Activated T-cell treated with anti-CD3 and anti-CD28 coated beads, Interleukin-2, amount 50 U/mL, for 72 hours (primary cell): ENCODE data around the gene PCED1B. TPM values are rescaled to one million over a fixed set of nuclear protein-coding genes. Genes with fewer than 3 reads are reported as not detected.
"Not testable (repeated sequence)": the region's sequence is repeated elsewhere in the genome, so short reads cannot be mapped to it uniquely, and the experiment has no call there.

ENCODE experiments used
- ATAC-seq, 2 donors: fragments of 150-1000 bp; cut with Tn5 transposase; replicated peaks in 1 of 2; 2 replicates each; pipeline ENCODE4 v1.10.0; 2021; ENCODE audit warnings: moderate library complexity in 2 of 2, mild to moderate bottlenecking in 1 of 2
- DNase-seq, 2 donors: peaks; one replicate each; pipeline ENCODE4 v3.0.0; 2021 to 2022; ENCODE audit warnings: mixed read lengths in 1 of 2
- H3K27ac Mint-ChIP-seq: one replicate; pipeline ENCODE4 v1.8.0; 2022; ENCODE audit warnings: mild to moderate bottlenecking, moderate library complexity, mixed read lengths
- H3K27me3 Mint-ChIP-seq: one replicate; pipeline ENCODE4 v1.8.0; 2022; ENCODE audit warnings: low read depth, mixed read lengths
- H3K36me3 Mint-ChIP-seq, 2 donors: one replicate each; pipeline ENCODE4 v1.8.0; 2022; ENCODE audit warnings: mixed read lengths in 2 of 2, mild to moderate bottlenecking in 1 of 2; ENCODE audit not compliant: insufficient read depth in 2 of 2
- H3K4me1 Mint-ChIP-seq: one replicate; pipeline ENCODE4 v1.8.0; 2022; ENCODE audit warnings: low read depth, mixed read lengths
- H3K4me3 Mint-ChIP-seq, 2 donors: one replicate each; pipeline ENCODE4 v1.8.0; 2022; ENCODE audit warnings: mild to moderate bottlenecking in 2 of 2, mixed read lengths in 2 of 2, moderate library complexity in 2 of 2
- H3K9me3 Mint-ChIP-seq, 2 donors: one replicate each; pipeline ENCODE4 v1.8.0; 2022; ENCODE audit warnings: mixed read lengths in 2 of 2
- total RNA-seq, 2 donors: library from RNA; stranded (reverse); gene quantifications; one replicate each; pipeline ENCODE4 v1.2.3, GENCODE V29; 2022

The PCED1B gene
- total RNA-seq, 2 donors from 2014 or later = 73.6 to 91.8 TPM

DNA sequence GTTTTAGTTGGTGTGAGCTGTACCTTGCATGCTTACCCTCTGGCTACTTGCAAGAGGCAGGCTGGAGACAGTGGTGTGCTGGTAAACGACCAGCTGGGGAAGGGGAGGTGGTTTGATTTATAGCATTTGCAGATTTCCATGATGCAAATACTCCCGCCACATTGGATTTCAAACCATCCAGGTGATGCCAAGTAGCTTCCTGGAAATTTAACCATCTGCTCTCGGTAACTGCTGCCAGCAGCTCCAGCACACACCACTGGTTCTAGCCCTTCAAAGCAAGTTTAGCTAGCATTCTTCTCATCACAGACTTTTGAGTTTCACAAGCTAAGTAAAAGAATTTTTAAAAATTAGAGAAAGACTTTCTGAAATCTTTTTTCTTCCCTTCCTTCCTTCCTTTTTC, 104.8 kb downstream of the PCED1B start:
- peaks cover 50% of the 10 kb centered on the region for H3K4me1 Mint-ChIP-seq

DNA sequence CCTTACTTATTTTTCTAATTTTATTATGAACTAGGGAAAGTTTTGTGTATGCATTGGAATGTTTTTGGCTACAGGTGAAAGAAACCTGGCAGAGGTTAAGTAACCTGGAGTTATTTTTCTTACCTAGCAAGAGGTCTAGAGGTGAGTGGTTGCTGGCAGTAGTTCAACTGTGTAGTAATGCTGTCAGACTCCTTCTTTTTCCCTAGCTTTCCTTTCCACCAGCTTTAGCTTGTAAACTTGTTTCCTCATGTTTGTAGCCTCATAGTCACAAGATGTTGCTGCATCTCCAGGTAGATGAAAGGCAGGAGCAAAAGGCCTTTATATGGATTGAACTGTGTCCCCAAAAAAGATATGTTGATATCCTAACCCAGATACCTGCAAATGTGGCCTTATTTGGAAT, 105.4 kb downstream of the PCED1B start:
- Mint-ChIP-seq H3K4me1 (peaks cover 53% of the 10 kb centered on the region), H3K27ac (no peak overlapping the region), H3K4me3 (no peak overlapping the region), H3K9me3 (peaks cover 0 to 4% of the 10 kb centered on the region in 2 donors), H3K27me3 (no peaks in the 10 kb centered on the region), H3K36me3 (peaks cover 3 to 4% of the 10 kb centered on the region in 2 donors)
- DNase-seq (no peak), ATAC-seq (no peak)

More for the DNA sequence above, 104.8 kb downstream of the PCED1B start:
- H3K36me3 Mint-ChIP-seq = peaks cover 3 to 4% of the 10 kb centered on the region in 2 donors
- H3K27me3 Mint-ChIP-seq = no peaks in the 10 kb centered on the region
- H3K9me3 Mint-ChIP-seq = peaks cover 0 to 4% of the 10 kb centered on the region in 2 donors
- no peak for ATAC-seq
- no peak for DNase-seq
- H3K27ac Mint-ChIP-seq = no peak overlapping the region
- H3K4me3 Mint-ChIP-seq = no peak overlapping the region

DNA sequence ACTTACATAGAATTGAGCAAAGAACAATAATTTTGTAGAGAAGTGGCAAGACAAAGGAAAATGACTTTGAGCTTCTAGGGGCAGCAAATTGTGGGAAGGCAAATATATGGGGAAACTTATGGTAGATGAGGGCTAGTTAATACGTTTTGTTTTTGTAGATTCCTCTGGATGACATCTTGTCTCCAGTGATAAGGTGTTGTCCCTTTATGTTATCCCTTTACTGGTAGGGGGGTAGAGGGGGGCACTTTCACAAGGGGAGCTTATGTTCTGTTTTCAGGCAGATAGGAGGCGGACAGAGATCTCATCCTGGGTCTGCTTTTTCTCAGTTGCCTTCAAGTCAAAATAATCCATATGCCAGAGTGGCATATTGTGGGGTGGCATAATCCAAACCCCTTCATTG, 106.8 kb downstream of the PCED1B start:
- ATAC-seq (no peak), DNase-seq (no peak)
- Mint-ChIP-seq H3K27ac (no peak overlapping the region), H3K4me3 (no peak overlapping the region), H3K27me3 (no peaks in the 10 kb centered on the region), H3K4me1 (peaks cover 64% of the 10 kb centered on the region), H3K9me3 (no peaks in the 10 kb centered on the region), H3K36me3 (peaks cover 1 to 2% of the 10 kb centered on the region in 2 donors)

DNA sequence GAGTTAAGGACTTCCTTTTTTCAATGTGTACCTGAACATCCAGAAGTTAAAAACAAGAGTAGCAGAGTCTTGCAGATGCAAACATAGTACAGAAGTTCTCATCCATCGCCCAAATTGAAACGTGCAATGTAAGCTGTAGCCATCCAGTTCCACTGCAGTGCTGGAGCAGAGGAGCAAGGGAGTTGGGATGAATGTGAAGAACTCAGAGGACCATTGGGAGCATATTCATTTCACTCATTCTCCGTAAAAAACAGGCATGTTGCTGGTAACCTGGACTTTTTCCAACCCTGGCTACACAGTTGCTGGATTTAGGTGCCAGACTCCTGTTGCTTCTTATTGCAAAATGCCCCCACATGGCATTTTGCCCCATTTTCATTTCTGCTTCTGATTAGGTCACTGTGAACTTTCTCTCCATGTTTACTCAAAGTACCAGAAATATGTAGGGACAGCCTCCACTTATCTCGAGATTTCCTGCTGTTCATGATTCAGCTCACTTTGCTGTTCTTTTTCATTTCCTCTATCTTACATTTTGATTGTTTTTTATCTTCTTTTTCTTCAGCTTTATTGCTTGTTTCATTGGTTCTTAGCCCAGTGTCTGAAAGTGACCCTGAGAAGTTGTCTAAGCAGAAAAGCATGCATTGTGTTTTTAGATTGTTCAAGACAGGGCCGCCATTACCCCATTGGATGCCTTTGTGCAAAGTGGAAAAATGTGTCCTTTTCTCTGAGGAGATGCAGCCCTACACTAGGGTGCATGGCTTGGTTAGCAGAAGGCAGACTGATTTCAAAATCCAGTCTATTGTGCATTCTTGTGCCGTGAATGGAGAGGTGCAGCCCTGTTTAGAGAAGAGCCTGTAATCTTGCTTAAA, 109.4 kb downstream of the PCED1B start:
- no peak for ATAC-seq
- H3K27me3 Mint-ChIP-seq = no peaks in the 10 kb centered on the region
- H3K36me3 Mint-ChIP-seq = peaks cover 2 to 8% of the 10 kb centered on the region in 2 donors
- no peak for DNase-seq
- no peaks in the 10 kb centered on the region for H3K9me3 Mint-ChIP-seq
- peak overlapping the region in 1 of 2 donors; percentile 94 for H3K4me3 Mint-ChIP-seq
- H3K27ac Mint-ChIP-seq = peak overlapping the region; percentile 90
- H3K4me1 Mint-ChIP-seq = peaks cover 75% of the 10 kb centered on the region

DNA sequence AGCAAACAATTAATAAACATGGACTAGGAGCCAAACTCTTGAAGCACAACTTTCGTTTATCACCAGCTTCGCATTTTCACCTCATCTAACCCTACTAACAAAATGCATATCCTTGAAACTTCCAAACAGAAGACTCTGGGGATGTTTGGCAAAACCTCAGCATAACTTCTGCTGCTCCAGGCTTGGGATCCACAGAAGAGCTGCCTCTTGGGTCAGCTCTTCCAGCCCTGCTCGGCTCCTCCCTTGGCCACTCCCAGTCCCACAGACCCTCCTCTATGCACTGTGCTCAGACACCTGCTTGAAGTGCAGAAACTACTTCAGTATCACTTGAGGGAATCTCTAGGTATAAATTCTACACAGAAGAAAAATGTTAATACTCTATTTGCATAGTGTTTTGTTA, 110.3 kb downstream of the PCED1B start:
- H3K4me1 Mint-ChIP-seq = peaks cover 83% of the 10 kb centered on the region
- peaks cover 2 to 8% of the 10 kb centered on the region in 2 donors for H3K36me3 Mint-ChIP-seq
- ATAC-seq (no peak), DNase-seq (no peak)
- H3K27me3 Mint-ChIP-seq = no peaks in the 10 kb centered on the region
- peak overlapping the region; percentile 90 for H3K27ac Mint-ChIP-seq
- H3K4me3 Mint-ChIP-seq = peak overlapping the region; percentile 18 to 94
- H3K9me3 Mint-ChIP-seq = no peaks in the 10 kb centered on the region

DNA sequence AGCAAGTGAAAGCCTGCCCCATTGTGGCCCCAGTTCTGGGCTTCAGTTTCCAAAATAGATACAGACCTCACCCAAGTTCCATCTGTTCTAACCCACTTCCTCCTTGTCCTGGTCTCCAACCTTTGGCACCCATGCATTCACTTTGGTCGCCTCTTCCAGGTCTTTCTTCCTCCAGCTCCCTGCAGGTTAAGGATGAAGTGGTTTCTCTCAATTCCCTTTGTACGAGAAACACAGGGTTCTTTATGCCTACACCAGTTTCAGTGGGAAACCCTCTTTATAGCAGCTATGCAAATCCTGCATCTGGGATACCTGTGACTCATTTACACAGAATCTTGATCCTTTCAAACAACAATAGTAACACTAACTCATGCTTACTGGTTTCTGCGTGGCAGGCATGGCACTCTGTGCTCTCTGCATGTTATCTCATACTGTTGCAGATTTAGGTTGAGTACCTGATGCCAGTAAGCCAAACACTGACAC, 110.9 kb downstream of the PCED1B start:
- H3K4me3 Mint-ChIP-seq = peak overlapping the region; percentile 80 to 94
- no peaks in the 10 kb centered on the region for H3K27me3 Mint-ChIP-seq
- ATAC-seq = peak; percentile 66 to 80

DNA sequence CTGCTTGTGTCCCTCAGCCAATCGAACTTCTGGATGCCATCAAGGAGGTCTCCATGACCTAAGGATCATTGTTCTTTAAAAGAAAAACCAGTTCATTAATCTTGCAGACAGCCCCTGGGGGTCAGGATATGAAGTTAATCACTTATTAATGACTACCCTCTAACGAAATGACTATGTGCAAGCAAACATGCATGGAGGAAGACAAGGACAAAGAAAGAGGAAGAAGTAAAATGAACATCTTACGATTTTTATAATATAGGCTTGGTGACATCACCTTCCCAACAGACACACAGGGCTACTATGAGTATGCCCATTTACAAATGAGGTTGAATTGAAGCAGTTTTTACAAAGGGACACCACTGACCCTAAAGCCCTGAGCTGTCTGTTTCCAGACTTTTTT, 111.5 kb downstream of the PCED1B start:
- Mint-ChIP-seq H3K4me1 (peaks cover 89% of the 10 kb centered on the region), H3K27ac (peak overlapping the region; percentile 99), H3K36me3 (peaks cover 2 to 8% of the 10 kb centered on the region in 2 donors), H3K27me3 (no peaks in the 10 kb centered on the region), H3K9me3 (no peaks in the 10 kb centered on the region), H3K4me3 (peak overlapping the region; percentile 80 to 94)
- peak in 1 of 2 donors; percentile 45 for ATAC-seq
- DNase-seq = no peak

More for the DNA sequence above, 110.9 kb downstream of the PCED1B start:
- peaks cover 84% of the 10 kb centered on the region for H3K4me1 Mint-ChIP-seq
- no peaks in the 10 kb centered on the region for H3K9me3 Mint-ChIP-seq
- no peak for DNase-seq
- peaks cover 2 to 8% of the 10 kb centered on the region in 2 donors for H3K36me3 Mint-ChIP-seq
- peak overlapping the region; percentile 99 for H3K27ac Mint-ChIP-seq

DNA sequence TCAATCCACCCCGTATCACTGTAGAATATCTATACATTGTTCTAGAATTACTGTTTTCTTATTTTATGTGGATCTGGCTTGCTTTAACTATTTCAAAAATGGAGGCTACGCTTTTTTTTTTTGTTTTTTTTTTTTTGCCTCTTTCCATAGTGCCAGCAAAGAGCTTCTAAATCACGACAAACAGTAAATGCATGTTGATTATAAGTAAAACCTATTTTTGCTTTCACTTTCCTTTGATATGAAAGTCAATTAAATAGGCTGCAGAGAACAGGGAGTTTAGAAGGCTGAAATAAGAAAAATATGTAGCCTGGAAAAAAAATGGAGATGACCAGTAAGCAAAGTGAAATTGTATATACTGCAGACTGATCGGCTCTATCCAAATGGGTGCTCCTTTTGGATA, 112.6 kb downstream of the PCED1B start:
- ATAC-seq (no peak), DNase-seq (no peak)
- peak overlapping the region; percentile 99 for H3K27ac Mint-ChIP-seq
- no peaks in the 10 kb centered on the region for H3K27me3 Mint-ChIP-seq
- H3K9me3 Mint-ChIP-seq = no peaks in the 10 kb centered on the region
- peaks cover 81% of the 10 kb centered on the region for H3K4me1 Mint-ChIP-seq
- H3K36me3 Mint-ChIP-seq = peaks cover 2 to 8% of the 10 kb centered on the region in 2 donors
- H3K4me3 Mint-ChIP-seq = peak overlapping the region; percentile 80 to 94

DNA sequence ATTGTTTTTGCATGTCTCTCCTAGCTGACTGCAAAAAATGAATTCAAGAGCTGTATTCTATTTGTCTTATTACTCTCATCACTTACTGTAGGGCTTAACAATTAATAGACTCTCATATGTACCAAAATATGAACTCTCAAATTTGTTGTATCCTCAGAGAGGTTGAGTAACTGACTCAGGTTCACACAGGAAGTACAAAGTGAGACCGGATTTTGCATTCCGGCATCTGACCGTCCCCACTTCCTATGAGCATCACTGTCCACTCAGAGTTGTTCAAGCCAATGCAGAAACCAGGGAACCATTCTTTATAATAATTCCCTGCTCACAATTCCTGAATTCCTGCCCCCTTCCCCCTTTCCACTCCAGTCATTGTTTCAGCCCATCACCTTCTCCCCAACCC, 113.6 kb downstream of the PCED1B start:
- ATAC-seq (peak in 1 of 2 donors; percentile 27), DNase-seq (no peak)
- Mint-ChIP-seq H3K9me3 (no peaks in the 10 kb centered on the region), H3K4me1 (peaks cover 78% of the 10 kb centered on the region), H3K36me3 (peaks cover 2 to 8% of the 10 kb centered on the region in 2 donors), H3K27ac (peak overlapping the region; percentile 99), H3K4me3 (peak overlapping the region; percentile 80 to 94), H3K27me3 (no peaks in the 10 kb centered on the region)

DNA sequence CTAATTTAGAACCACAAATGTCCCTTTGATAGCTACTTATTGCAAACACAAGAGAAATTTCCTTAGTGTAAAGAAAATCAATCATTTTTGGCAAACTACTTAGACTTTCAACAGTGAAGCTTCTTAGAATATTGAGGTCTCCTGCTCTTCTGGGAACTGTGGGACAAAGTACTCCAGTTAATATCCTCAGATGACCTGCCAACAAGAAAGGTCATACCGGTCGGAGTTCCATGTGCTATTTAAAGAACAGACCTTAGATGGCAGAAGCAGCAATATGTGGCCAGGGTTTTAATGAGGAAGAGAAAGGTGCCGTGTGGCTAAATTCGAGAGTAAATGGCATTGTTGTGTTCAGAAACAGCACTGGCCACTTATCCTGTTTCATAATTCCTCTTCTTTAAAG, 115.1 kb downstream of the PCED1B start:
- Mint-ChIP-seq H3K27ac (peak overlapping the region; percentile 82), H3K27me3 (no peaks in the 10 kb centered on the region), H3K36me3 (peaks cover 2 to 8% of the 10 kb centered on the region in 2 donors), H3K4me3 (peak overlapping the region in 1 of 2 donors; percentile 80), H3K9me3 (no peaks in the 10 kb centered on the region), H3K4me1 (peaks cover 79% of the 10 kb centered on the region)
- ATAC-seq = no peak
- DNase-seq = no peak

DNA sequence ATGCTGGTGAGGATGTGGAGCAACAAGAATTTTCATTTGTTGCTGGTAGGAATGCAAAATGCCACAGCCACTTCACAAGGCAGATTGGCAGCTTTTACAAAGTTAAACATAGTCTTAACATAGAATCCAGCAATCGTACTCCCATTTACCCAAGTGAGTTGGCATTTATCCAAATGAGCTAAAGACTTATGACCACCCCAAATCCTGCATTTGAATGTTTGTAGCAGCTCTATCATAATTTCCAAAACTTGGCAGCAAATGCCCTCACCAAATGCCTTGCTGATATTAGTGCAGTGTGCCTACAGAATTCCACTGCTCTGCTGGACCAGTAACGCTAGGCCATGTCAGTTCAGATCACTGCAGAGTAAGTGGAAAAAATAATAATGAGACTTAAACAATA, 121.0 kb downstream of the PCED1B start:
- H3K4me3 Mint-ChIP-seq = no peak overlapping the region
- H3K27me3 Mint-ChIP-seq = no peaks in the 10 kb centered on the region
- DNase-seq (no peak), ATAC-seq (no peak)
- H3K27ac Mint-ChIP-seq = peak overlapping the region; percentile 85
- no peaks in the 10 kb centered on the region for H3K9me3 Mint-ChIP-seq
- H3K4me1 Mint-ChIP-seq = peaks cover 60% of the 10 kb centered on the region
- peaks cover 7 to 14% of the 10 kb centered on the region in 2 donors for H3K36me3 Mint-ChIP-seq

DNA sequence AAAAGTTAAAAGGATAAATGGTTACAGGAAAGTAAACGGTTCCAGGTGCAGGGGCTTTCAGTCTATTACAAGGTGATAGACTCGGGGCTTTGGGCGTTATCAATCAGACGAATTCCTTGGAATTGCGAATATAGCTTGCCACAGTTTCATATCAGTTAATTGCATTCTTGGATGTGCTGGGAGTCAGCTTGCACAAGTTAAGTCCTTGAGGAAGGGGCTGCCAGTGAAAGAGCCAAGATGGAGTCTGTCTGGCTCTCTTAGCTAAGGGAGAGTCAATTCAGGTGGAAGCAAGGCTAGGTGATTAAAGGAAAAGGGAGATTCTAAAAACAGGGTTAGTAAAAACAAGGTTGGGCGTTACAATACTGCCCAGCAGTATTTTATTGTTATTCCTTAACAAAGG, 121.8 kb downstream of the PCED1B start:
- H3K4me3 Mint-ChIP-seq, DNase-seq, H3K9me3 Mint-ChIP-seq, H3K27me3 Mint-ChIP-seq, ATAC-seq: not testable (repeated sequence)
- Mint-ChIP-seq H3K4me1 (peaks cover 60% of the 10 kb centered on the region), H3K27ac (peak overlapping the region; percentile 85), H3K36me3 (peaks cover 8 to 18% of the 10 kb centered on the region in 2 donors)

DNA sequence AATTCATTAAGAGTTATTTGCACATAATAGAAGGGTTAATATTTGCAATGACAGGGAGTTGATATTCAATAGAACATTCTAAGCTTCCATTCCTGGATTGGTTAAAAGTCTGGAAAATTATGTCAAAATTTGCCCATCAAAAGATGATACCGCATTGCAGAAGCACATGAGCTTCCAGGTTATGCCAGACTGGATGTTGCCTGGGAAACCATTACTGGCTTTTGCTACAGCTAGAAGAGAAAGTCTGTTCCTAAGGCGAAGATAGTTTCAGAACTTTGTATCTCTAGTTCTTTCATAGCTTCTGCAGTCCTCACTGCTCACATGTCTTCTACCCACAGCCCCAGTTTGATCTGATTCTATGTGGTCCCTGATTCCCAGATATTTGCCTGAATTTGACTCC, 122.8 kb downstream of the PCED1B start:
- ATAC-seq = no peak
- Mint-ChIP-seq H3K4me3 (no peak overlapping the region), H3K27me3 (no peaks in the 10 kb centered on the region), H3K9me3 (no peaks in the 10 kb centered on the region), H3K36me3 (peaks cover 8 to 24% of the 10 kb centered on the region in 2 donors), H3K27ac (peak overlapping the region; percentile 59), H3K4me1 (peaks cover 70% of the 10 kb centered on the region)
- DNase-seq = no peak
